Measurements from ENCODE around the gene RBM14.
"Not testable (repeated sequence)": the region's sequence is repeated elsewhere in the genome, so short reads cannot be mapped to it uniquely, and the experiment has no call there.

RBM14 gene

DNA sequence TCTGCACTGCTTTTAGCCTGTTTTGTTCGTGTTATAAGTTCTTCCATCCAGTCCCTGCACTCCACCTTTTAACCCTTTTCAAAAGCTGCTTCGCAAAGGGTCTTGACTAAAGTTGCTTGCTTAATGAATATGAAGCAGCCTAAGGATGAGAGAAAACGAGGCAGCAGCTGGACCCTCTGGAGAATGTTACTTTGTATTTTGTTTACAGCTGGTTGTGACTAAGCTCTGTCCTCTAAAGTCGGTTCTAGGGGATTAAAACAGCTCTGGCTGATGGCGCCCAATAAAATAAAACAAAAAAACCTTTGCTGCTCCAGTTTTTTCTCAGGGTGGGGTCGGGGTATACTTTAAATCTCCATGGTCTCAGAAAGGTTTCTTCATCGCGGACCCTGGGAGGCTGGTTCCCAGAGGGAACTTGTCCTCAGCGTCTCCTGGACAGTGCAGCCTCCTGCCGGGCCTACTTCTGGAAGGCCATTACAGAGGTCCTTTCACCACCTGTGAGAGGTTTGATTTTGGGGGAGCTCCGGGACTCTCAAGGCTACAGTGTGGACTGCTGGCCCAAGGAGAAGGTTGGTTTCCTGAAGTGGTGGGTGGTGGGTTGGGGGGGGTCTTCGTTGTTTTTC lies 21.2 kb downstream of the RBM14 start:
- DNase-seq = no peak

DNA sequence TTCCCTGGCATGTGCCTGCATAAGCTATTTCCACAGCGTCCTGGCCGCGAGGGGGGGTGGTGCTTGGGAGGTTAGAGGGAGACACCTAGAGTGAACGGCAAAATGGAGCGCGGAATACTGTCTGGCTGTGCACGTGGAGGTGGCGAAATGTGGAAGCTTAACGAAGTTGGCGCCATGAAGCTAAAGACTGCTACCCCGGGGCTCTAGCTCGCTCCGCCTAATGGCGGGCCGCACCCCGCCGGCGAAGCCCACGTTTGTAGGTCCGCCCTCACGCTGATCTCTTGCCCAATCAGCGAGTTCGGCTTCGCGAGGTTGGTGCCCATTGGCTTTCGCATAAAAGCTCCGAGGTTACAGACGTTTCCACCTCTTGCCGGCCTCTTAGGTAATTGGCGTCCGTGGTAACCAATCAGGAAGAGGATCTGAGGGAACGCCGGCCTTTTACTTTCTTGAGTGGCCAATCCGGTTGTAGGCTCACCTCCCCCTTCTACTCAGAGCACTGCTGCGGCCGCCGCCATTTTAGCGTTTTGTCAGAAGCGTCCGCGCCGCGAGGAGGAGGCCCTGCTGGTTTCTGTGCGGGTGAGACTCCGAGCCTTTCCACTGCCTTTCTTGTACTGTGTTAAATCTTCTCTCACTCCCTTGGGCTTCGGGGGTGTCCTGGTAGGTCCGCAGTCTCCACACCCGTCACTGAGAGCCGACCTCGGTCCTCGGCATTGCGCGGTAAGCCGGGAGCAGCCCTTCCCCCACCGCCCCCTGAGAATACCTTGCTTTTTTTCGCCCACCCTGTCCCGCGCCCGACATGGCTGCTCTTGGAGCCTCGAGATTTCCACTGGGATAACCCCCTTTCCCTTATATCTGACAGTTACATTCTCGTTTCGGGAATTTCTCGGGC lies 22.0 kb downstream of the RBM14 start, which contains the start of gene RBM4:
TSS of gene RBM4 (plus strand) at position 527 of the 889 bp plus-strand sequence. CDS start 1,009 bp downstream, outside the sequence.
- peak; percentile 97 for DNase-seq

DNA sequence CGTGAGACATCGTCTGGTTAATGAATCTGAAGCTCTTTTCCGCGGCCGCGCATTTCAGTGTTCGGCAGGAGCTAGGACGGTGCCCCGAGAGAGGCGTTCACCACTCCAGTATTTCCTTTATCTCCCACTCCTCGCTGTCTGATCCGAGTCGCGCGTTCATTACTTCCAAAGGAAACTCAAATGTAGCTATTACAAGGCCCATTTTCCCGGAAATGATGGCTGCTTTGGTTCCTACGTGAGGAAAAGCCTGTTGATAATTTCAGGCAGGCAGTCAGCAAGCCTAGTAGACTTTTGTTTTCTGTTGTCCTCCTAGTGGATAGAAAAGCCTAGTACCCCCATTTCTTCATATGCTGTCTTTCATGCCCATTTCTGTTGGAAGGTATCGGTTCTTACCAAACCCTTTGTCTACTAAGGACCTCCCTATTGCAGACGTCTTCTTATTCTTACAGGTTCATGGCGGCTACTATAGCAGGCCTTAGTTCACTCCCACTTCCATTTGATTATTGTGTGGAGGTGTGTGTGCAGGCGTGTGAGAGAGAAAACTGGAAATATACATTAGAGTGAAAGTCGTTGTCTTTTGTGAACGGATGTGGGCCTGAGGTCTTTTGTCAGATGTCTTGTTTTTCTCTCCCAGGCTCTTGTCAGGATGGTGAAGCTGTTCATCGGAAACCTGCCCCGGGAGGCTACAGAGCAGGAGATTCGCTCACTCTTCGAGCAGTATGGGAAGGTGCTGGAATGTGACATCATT lies 22.8 kb downstream of the RBM14 start:
- peak; percentile 45 for DNase-seq

DNA sequence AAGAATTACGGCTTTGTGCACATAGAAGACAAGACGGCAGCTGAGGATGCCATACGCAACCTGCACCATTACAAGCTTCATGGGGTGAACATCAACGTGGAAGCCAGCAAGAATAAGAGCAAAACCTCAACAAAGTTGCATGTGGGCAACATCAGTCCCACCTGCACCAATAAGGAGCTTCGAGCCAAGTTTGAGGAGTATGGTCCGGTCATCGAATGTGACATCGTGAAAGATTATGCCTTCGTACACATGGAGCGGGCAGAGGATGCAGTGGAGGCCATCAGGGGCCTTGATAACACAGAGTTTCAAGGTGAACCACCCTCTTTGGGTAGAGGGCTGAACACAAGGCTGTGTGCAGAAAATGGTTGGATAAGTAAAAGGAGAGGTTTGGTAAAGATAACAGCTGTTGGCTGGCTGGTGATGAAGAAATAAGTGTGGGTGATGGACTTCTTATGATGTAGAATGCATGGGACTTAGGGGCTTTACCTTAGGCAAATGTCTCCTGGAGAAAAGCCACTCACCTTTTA lies 23.4 kb downstream of the RBM14 start:
- DNase-seq = not testable (repeated sequence)

DNA sequence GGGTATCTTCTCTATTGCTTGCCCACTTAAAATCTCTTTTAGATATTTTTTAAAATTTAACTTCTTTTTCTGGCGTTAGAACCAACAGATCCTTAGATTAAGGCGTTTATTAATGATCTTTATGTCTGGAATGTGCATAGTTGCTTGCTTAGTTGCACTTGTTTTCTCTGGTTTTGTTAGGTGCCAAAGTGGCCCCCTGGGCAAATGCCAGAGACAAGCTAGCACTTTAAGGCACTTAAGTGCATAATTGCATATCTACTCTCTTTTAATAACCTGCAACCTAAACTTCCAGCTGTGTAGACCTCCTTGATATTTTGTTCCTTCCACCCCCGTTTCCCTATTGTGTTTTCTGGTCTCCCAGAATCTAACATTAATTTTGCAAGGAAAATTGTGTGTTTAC lies 25.4 kb downstream of the RBM14 start:
- no peak for DNase-seq

DNA sequence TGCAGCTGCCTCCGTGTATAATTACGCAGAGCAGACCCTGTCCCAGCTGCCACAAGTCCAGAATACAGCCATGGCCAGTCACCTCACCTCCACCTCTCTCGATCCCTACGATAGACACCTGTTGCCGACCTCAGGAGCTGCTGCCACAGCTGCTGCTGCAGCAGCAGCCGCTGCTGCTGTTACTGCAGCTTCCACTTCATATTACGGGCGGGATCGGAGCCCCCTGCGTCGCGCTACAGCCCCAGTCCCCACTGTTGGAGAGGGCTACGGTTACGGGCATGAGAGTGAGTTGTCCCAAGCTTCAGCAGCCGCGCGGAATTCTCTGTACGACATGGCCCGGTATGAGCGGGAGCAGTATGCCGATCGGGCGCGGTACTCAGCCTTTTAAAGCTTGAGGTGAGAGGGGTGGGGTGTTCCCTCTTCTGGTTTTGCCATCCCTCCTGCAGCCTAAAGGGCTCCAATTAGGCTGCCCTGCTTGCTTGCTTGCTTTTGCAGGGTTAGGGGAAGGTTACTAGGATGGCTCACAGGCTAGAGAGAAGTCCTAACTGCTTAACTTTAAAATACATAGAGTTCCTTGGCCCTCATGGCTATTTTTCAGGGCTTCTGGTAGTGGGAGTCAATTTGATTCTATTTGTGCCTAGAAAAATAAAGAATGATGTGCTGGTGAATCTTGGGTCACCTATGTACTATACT lies 27.5 kb downstream of the RBM14 start:
- DNase-seq = no peak

DNA sequence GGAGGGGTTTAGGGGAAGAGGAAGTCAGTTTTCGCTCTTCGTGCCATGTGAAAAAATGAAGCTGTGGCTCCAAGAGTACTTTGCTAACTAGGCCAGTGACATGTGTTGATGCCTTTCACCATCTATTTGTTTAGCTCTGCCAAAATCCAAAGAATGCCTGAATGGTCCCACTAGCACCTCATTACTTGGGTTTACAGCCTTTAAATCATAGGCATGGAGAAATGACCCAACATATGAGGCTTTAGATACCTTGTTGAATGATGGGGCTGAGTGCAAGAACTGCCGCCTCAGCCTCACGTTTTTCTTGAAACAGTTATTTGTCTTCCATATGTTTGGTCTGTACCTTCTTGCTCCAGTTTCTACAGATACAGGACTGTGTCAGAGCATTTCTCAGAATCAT lies 30.4 kb downstream of the RBM14 start:
- DNase-seq = no peak

DNA sequence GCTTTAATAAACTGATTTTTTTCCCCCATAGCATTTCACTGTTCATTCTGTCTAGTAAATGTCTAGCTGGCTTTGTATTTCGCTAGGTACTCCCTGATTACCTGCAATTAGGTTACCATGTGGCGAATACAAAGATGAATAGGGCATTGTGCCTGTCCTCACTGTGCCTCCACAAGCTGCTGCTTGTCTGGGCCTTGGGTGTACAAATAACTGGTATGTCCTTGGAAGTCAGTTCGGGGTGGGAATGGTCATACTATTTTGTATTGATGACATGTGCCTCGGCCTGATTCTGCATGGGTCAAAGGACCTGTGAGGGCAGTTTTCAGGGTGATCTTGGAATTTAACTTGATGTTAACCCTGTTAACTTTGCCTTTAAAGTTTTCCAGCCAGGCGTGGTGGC lies 33.5 kb downstream of the RBM14 start:
- DNase-seq = no peak

DNA sequence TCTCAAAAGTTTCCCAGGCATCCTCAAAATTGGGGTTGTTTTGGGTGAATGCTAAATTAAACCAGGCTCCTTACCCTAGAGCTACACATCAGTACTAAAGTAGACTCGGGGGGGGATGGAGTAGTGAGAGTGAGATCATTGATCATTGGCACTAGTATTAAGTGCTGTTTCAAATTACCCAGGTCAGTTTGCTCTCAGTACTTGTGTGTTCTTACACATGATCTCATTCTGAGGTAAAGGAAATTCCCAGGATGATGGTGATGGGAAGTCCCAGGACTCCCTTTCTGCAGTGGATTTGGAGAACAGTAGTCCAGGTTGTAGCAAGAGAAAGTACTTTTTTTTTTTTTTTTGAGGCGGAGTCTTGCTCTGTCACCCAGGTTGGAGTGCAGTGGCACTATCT lies 34.6 kb downstream of the RBM14 start:
- no peak for DNase-seq

DNA sequence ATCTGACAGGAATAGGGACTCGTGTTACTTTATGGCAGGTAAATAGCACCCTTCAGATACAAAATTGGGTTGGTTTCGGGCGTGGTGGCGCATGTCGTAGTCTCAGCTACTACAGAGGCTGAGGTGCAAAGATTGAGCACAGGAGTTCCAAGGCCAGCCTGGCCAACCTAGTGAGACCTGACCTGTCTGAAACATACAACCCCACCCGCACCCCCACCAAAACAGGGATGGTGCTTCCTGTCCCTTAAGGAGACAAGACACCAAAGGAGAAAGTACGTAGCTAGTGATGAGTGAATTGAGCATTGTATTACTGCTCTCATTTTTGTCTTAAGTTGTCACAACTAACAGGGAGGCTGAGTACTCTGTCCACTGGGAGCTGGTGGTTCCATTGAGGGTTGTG lies 36.2 kb downstream of the RBM14 start:
- DNase-seq = no peak

DNA sequence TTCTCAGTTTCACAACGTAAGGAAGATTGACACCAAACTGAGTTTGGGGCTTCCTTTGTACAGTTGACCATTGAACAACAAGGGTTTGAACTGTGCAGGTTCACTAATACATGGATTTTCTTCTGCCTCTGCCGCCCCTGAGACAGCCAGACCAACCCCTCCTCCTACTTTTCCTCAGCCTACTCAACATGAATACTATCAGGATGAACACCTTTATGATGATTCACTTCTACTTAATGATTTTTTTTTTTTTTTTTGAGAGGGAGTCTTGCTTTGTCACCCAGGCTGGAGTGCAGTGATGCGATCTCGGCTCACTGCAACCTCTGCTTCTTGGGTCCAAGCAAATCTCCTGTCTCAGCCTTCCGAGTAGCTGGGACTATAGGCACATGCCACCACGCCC lies 36.7 kb downstream of the RBM14 start:
- DNase-seq = no peak

DNA sequence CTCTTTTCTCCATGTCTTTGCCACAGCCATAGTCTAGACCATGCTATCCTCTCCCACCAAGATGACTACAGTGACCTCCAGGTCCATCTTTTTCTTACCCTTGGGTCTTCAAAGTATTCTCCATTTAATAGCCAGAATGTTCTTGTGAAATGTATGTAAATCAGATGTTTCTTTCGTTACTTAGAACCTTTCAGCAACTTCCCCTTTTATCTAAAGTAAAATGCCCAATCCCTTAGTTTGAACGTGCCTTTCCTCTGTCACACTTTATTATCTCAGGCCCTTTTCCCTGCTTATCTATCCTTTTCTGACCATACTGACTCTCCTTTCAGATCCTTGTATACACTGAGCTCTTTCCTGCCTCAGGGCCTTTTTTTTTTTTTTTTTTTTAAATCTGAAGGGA lies 43.3 kb downstream of the RBM14 start:
- no peak for DNase-seq

DNA sequence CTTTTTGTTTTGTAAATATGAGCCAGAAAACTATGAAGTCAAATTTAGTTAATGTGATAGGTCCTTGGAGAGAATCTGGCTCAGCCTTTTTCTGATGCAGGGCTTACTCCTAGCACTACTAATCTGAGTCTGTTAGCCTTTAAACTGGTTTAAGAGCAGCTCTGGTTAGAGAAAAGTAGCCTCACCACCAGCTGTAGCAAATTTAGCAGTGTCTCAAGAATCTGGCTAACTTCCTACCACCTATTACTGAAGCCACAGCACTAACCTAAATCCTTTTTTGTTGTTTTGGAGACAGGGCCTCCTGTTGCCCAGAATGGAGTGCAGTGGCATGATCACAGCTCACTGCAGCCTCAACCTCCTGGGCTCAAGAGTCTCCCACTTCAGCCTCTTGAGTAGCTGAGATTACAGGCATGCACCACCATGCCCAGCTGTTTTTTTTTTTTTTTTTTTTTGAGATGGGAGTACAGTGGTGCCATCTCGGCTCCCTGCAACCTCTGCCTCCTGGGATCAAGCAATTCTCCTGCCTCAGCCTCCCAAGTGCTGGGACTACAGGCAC lies 47.4 kb downstream of the RBM14 start:
- DNase-seq = no peak

DNA sequence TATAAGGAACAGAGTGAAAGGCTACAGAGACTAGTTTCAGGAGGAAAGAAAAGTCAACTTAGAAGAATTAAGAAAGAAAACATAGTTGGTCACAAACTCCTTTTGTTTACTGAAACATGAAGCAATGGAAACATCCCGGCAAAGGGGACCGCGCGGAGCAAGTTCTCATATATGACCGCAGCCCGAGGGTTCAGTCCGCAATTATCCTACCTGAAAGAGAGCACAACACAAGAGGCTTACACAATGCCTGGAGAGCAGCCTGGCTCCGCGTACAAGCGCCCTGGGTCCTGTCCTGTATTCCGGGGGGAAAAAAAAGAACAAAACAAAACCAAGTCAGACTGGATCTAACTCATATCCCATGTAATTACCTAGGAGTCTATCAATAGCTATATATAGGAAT lies 48.9 kb downstream of the RBM14 start:
- DNase-seq = no peak

DNA sequence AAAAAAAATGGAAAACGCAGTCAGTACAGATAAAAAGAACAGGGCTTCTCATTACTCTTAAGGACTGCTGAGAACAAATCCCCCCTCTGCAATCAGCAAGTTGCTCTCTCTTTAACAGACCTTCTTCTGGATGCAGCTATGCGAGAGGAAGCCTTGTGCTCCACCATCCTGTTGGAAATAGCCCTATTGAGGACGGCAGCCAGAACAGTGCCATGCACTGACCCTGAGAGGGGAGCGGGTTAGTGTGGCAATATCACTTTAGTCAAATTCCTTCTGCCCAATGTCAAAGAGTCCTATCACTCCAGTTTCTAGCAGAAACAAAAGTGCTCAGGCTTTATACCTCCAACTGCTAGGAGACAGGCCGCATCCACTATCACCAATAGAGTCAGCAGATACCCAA lies 54.4 kb downstream of the RBM14 start:
- no peak for DNase-seq

DNA sequence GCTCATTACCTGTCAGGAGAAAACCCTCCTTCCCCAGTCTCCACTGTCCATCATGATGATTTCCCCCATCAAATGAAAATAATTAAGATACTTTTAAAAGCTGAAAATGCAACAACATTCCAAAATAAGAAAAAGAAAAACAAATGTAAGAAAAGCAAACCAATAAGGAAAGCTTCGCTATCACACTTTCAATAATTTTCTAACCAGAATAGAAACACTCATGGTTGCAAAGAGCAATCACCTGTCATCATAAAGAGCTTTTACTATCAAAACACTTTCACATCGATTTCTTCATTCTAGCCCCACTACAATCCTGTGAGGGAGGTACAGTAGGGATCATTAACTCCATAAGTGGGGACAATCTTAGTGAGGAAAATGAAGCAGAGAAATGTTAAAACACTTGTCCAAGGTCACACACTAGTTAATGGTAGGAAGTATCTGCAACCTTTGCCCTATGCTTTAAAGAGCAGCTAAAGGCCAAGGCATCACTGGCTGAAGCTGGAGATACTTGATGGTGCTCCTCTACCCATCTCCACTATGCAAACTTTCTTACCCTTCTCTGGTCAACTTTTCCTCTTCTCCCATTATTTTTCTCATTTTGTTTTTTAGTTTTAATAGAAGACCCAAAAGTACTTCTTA lies 58.7 kb downstream of the RBM14 start:
- no peak for DNase-seq

DNA sequence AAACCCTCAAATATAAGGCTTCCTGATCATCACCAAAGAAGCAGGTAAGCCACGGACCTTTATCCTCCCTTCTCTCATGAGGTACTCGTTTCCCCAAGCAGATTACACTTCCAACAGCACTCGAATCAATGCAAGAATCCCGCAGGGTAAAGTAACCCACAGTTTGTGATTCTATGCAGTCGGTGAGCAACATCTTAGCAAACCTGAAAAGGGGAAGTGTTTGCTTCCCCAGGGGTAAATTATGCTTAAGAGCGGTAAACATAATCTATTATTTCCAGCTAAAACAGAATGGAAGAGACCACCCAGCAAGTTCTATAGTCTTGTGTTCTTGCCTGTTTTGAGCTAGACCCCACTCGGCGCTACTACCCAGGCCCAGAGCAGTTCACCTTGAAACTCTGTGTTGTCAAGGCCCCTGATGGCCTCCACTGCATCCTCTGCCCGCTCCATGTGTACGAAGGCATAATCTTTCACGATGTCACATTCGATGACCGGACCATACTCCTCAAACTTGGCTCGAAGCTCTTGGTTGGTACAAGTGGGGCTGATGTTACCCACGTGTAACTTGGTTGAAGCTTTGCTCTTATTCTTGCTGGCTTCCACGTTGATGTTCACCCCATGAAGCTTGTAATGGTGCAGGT lies 60.0 kb downstream of the RBM14 start:
- no peak for DNase-seq
